HFF-Myc (cell line): ENCODE results near the gene COL9A1.
A peak's percentile ranks its signal among the peaks of the same experiment; 100 is the strongest.

Experiments
- DNase-seq: peaks from one replicate; pipeline ENCODE4 v3.0.0-alpha.2; 2011; ENCODE audit warnings: low read depth; ENCODE audit errors: extremely low read depth
- H3K4me3 ChIP-seq: replicated peaks from 2 replicates; pipeline ENCODE4 v1.5.1; 2011; ENCODE audit warnings: low read depth, mild to moderate bottlenecking, control low read depth, low read length
- TF ChIP-seq, protein P1 (sequence below): IDR thresholded peaks from 2 replicates; pipeline ENCODE4 v1.5.1; 2012; ENCODE audit warnings: mild to moderate bottlenecking, low read depth, low read length, control low read depth; ENCODE audit errors: missing control alignments

Gene COL9A1

DNA sequence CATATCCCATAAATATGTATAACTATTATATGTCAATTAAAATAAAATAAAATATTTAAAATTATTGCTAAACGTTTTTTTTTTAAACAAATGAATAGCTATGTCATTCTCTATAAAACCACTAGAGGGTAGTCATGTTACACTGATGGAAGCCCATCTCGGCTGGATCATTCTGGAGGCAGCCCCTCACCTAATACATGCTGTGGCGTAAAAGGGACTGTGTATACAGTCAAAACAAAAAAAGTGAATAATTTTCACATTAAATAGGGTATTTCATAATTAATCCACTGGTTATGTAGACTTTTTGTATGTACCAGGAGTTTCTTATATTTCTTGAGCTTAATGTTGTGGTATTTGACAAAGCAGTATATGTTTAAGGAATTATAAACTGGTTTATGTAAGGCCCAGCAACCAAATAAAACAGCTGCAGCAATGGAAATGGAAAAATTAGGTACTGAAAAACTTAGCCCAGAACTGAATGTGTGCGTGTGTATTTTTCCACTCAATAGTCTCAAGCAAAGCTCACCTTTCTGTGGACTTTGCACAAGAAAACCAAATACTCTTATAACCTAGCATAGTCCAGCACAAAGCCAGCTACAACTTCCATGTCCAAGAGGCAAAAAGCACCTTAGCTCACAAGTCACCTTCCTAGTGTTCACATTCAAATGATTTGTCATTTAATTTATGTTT, 81.7 kb downstream of the COL9A1 start:
- DNase-seq: peak; percentile 4
- H3K4me3 ChIP-seq: no peak overlapping the region
- TF ChIP-seq, protein P1, sequence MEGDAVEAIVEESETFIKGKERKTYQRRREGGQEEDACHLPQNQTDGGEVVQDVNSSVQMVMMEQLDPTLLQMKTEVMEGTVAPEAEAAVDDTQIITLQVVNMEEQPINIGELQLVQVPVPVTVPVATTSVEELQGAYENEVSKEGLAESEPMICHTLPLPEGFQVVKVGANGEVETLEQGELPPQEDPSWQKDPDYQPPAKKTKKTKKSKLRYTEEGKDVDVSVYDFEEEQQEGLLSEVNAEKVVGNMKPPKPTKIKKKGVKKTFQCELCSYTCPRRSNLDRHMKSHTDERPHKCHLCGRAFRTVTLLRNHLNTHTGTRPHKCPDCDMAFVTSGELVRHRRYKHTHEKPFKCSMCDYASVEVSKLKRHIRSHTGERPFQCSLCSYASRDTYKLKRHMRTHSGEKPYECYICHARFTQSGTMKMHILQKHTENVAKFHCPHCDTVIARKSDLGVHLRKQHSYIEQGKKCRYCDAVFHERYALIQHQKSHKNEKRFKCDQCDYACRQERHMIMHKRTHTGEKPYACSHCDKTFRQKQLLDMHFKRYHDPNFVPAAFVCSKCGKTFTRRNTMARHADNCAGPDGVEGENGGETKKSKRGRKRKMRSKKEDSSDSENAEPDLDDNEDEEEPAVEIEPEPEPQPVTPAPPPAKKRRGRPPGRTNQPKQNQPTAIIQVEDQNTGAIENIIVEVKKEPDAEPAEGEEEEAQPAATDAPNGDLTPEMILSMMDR: peak; percentile 61

DNA sequence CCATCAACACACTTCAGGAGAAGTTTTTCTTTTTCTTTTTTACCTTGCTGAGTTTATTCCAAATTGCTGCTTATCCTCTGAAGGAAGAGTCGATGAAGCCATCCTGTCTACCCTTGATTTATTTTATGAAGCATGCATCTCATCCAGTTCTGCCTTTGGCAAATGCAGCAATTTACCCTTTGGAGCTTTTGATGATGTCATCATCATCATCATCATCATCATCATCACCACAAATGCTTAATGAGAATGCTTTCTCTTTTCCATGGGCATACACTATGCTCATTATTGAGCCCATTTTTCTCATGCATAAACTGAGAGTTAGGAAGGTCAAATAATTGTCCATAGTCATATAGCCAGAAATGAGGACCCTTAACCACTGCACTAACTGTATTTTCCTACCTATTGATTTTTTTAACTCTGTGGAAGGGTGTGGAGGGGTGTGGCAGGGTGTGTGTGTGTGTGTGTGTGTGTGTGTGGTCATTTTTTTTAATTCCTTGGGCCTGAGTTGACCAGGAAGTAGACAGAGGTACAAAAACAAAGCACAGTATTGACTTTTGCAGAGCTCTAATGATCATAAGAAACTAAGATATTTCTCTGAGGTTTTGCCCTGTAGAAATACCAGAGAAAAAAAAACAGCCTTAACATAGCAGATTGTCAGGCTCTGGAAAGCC, 82.8 kb downstream of the COL9A1 start:
- TF ChIP-seq, protein P1: no peak
- DNase-seq: no peak
- no peak overlapping the region for H3K4me3 ChIP-seq

DNA sequence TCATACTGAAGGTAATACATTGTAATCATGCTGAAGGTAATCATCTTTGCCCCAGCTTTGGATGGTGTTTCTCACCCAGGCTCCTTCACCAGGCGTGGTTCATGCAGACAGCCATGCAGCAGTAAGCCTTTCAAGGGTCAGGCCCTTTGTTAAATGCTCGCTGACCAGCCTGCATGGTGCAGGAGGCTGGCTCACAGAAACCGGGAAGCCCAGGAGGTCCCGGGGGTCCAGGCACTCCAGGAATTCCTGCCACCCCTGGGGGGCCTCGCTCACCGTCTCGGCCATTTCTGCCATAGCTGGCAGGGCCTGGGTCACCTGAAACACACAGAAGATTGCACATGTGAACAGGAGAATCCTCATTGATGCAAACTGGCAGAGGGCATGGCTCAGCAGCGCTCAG, 86.1 kb downstream of the COL9A1 start:
- TF ChIP-seq, protein P1: no peak
- DNase-seq: no peak
- H3K4me3 ChIP-seq: no peak overlapping the region

DNA sequence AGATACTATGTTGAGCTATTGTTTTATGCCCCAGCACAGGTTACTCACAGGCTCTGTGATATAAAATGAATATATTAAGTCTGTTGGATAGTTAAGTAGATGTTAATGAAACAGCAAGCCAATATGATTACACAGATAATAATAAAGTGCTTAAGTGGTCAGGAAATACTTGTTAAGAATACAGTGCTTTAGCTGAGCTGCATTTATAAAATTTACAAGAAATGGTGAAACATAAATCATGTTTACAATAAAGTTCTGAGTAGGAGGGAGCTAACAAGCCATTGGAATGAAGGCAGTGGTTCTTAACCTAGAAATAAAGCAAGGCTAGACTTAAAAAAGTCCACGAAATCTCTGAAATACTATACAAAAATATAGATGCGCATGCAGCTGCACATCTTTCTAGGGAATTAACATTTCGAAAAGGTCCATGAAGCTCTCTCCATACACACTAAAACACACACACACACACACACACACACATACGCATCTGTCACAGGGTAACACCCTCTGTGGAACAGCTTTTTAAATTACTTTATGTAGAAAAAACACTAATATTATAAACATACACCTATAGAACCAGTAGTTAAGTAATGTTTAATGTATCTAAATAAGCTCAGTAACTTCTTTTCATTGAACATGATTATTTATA, 87.3 kb downstream of the COL9A1 start:
- TF ChIP-seq, protein P1: no peak
- DNase-seq: no peak
- H3K4me3 ChIP-seq: no peak overlapping the region

DNA sequence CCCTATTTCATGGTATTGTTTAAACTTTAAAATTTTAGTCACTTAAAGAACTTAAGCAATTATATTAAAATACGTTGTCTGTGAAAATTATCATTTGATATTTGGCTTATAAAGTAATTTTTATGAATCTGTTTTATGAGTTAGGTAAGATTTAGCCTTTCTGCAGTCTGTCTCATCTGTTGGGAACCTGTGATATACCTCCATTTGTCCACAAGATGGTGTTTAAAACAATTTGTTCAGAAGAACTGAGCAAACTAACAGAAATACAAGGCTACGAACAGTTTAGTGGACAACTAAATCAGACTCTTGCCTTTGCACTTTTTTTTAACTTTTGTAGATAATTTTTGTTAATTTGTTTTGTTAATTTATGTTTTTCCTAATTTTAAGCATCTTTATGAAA, 92.4 kb downstream of the COL9A1 start:
- DNase-seq: no peak
- H3K4me3 ChIP-seq: no peak overlapping the region
- TF ChIP-seq, protein P1: no peak

DNA sequence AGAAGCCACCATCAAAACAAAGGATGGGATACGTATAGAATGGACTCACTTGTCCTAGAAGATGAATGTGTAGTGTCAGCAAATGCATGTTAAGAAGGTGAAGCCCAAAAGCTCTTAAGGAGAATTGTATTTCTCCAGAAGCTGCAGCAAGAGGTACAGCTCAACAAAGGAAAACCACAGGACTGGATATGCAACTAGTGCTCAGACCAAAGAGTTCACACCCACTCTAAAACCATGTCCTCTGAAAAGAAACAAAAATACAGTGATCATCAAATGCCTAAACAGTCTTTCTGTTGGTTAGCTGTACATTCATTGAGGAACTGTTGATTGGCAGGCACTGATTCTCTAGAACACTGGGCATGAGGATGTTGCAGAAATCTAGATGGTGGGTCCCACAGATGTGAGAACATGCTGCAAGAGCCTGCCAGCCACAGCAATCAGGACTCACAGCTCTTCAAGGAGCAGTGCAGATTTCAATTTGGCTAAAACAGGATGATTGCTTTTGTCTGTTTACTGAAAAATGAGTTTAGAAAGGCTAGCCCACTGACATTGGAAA, 94.6 kb downstream of the COL9A1 start:
- no peak overlapping the region for H3K4me3 ChIP-seq
- no peak for DNase-seq
- TF ChIP-seq, protein P1: no peak
